Activated naive CD4-positive, alpha-beta T cell treated with anti-CD3 and anti-CD28 coated beads, Interleukin-2, amount 50 U/mL, for 24 hours (primary cell): Measurements from ENCODE around the gene WDR81.
"Not testable (repeated sequence)": the region's sequence is repeated elsewhere in the genome, so short reads cannot be mapped to it uniquely, and the experiment has no call there.

ENCODE experiments used
- H3K27ac Mint-ChIP-seq: one replicate; pipeline ENCODE4 v1.8.0; 2021; ENCODE audit warnings: mild to moderate bottlenecking, mixed read lengths
- H3K27me3 Mint-ChIP-seq: one replicate; pipeline ENCODE4 v1.8.0; 2021; ENCODE audit warnings: mixed read lengths
- H3K36me3 Mint-ChIP-seq: one replicate; pipeline ENCODE4 v1.8.0; 2021; ENCODE audit warnings: mixed read lengths
- H3K4me1 Mint-ChIP-seq: one replicate; pipeline ENCODE4 v1.8.0; 2021; ENCODE audit warnings: mixed read lengths
- H3K4me3 Mint-ChIP-seq: one replicate; pipeline ENCODE4 v1.8.0; 2021; ENCODE audit warnings: mild to moderate bottlenecking, mixed read lengths
- H3K9me3 Mint-ChIP-seq: one replicate; pipeline ENCODE4 v1.8.0; 2021; ENCODE audit warnings: mixed read lengths

WDR81 gene

GRCh38 chr17:1735834-1736347, 11.4 kb downstream of the WDR81 start:
- peaks cover 6% of the 10 kb centered on the region for H3K4me1 Mint-ChIP-seq
- no peaks in the 10 kb centered on the region for H3K36me3 Mint-ChIP-seq
- H3K4me3 Mint-ChIP-seq: no peak overlapping the region
- H3K27me3 Mint-ChIP-seq: no peaks in the 10 kb centered on the region
- no peaks in the 10 kb centered on the region for H3K9me3 Mint-ChIP-seq
- H3K27ac Mint-ChIP-seq: no peak overlapping the region

- Mint-ChIP-seq H3K27ac (no peak overlapping the region), H3K4me3 (no peak overlapping the region), H3K4me1 (peaks cover 6% of the 10 kb centered on the region), H3K36me3 (no peaks in the 10 kb centered on the region), H3K9me3 (no peaks in the 10 kb centered on the region), H3K27me3 (no peaks in the 10 kb centered on the region)
These were observed 12.1 kb downstream of the WDR81 start for GRCh38 chr17:1736348-1737281.

- no peaks in the 10 kb centered on the region for H3K36me3 Mint-ChIP-seq
- no peak overlapping the region for H3K27ac Mint-ChIP-seq
- no peaks in the 10 kb centered on the region for H3K27me3 Mint-ChIP-seq
- no peak overlapping the region for H3K4me3 Mint-ChIP-seq
- H3K9me3 Mint-ChIP-seq: no peaks in the 10 kb centered on the region
- peaks cover 6% of the 10 kb centered on the region for H3K4me1 Mint-ChIP-seq
These were observed 13.2 kb downstream of the WDR81 start for GRCh38 chr17:1737531-1738291.

GRCh38 chr17:1741899-1742298, 17.4 kb downstream of the WDR81 start:
- not testable (repeated sequence) for H3K9me3 Mint-ChIP-seq, H3K36me3 Mint-ChIP-seq, H3K4me3 Mint-ChIP-seq, H3K27ac Mint-ChIP-seq, H3K4me1 Mint-ChIP-seq, H3K27me3 Mint-ChIP-seq

- H3K4me3 Mint-ChIP-seq: no peak within 1 kb of the TSS
- no peaks in the 10 kb centered on the region for H3K4me1 Mint-ChIP-seq
- H3K27ac Mint-ChIP-seq: no peak within 1 kb of the TSS
- H3K27me3 Mint-ChIP-seq: no peaks in the 10 kb centered on the region
- H3K36me3 Mint-ChIP-seq: no peaks in the 10 kb centered on the region
- no peaks in the 10 kb centered on the region for H3K9me3 Mint-ChIP-seq
These were observed 18.0 kb downstream of the WDR81 start, which contains the start of gene SERPINF2 for GRCh38 chr17:1742371-1743087. SERPINF2 (plus strand) TSS chr17:1742871; CDS start chr17:1744996, 2,125 bp downstream.

GRCh38 chr17:1743088-1743439, 18.6 kb downstream of the WDR81 start:
- H3K27ac Mint-ChIP-seq: no peak overlapping the region
- H3K9me3 Mint-ChIP-seq: no peaks in the 10 kb centered on the region

GRCh38 chr17:1744551-1745512, 20.3 kb downstream of the WDR81 start:
- Mint-ChIP-seq H3K9me3 (no peaks in the 10 kb centered on the region), H3K27ac (no peak overlapping the region), H3K4me3 (no peak overlapping the region), H3K36me3 (no peaks in the 10 kb centered on the region), H3K27me3 (no peaks in the 10 kb centered on the region), H3K4me1 (no peaks in the 10 kb centered on the region)

More at GRCh38 chr17:1743088-1743439, 18.6 kb downstream of the WDR81 start:
- Mint-ChIP-seq H3K4me3 (no peak overlapping the region), H3K4me1 (no peaks in the 10 kb centered on the region), H3K27me3 (no peaks in the 10 kb centered on the region), H3K36me3 (no peaks in the 10 kb centered on the region)

- Mint-ChIP-seq H3K27me3 (no peaks in the 10 kb centered on the region), H3K4me3 (no peak overlapping the region), H3K36me3 (no peaks in the 10 kb centered on the region)
These were observed 21.1 kb downstream of the WDR81 start for GRCh38 chr17:1745513-1746020.

GRCh38 chr17:1746975-1747543, 22.6 kb downstream of the WDR81 start:
- H3K27me3 Mint-ChIP-seq: no peaks in the 10 kb centered on the region
- no peak overlapping the region for H3K27ac Mint-ChIP-seq
- no peaks in the 10 kb centered on the region for H3K9me3 Mint-ChIP-seq
- no peak overlapping the region for H3K4me3 Mint-ChIP-seq
- no peaks in the 10 kb centered on the region for H3K4me1 Mint-ChIP-seq
- H3K36me3 Mint-ChIP-seq: no peaks in the 10 kb centered on the region

More at GRCh38 chr17:1745513-1746020, 21.1 kb downstream of the WDR81 start:
- Mint-ChIP-seq H3K4me1 (no peaks in the 10 kb centered on the region), H3K27ac (no peak overlapping the region), H3K9me3 (no peaks in the 10 kb centered on the region)

GRCh38 chr17:1750628-1751027, 26.1 kb downstream of the WDR81 start:
- no peaks in the 10 kb centered on the region for H3K9me3 Mint-ChIP-seq
- no peak overlapping the region for H3K27ac Mint-ChIP-seq
- no peak overlapping the region for H3K4me3 Mint-ChIP-seq
- no peaks in the 10 kb centered on the region for H3K4me1 Mint-ChIP-seq
- H3K27me3 Mint-ChIP-seq: no peaks in the 10 kb centered on the region
- H3K36me3 Mint-ChIP-seq: no peaks in the 10 kb centered on the region

GRCh38 chr17:1752425-1753262, 28.1 kb downstream of the WDR81 start:
- Mint-ChIP-seq H3K4me3 (no peak overlapping the region), H3K4me1 (no peaks in the 10 kb centered on the region), H3K9me3 (no peaks in the 10 kb centered on the region), H3K36me3 (no peaks in the 10 kb centered on the region), H3K27me3 (no peaks in the 10 kb centered on the region), H3K27ac (no peak overlapping the region)

- H3K4me1 Mint-ChIP-seq: peaks cover 5% of the 10 kb centered on the region
- no peaks in the 10 kb centered on the region for H3K36me3 Mint-ChIP-seq
- no peaks in the 10 kb centered on the region for H3K9me3 Mint-ChIP-seq
- no peak overlapping the region for H3K27ac Mint-ChIP-seq
- H3K4me3 Mint-ChIP-seq: no peak overlapping the region
- no peaks in the 10 kb centered on the region for H3K27me3 Mint-ChIP-seq
These were observed 29.4 kb downstream of the WDR81 start for GRCh38 chr17:1753767-1754429.
